Activated naive CD4-positive, alpha-beta T cell treated with anti-CD3 and anti-CD28 coated beads, Interleukin-2, amount 50 U/mL, for 24 hours (primary cell): Measurements from ENCODE around the gene ERICH6B.

Experiments
- H3K27ac Mint-ChIP-seq: one replicate; pipeline ENCODE4 v1.8.0; 2021; ENCODE audit warnings: mild to moderate bottlenecking, mixed read lengths
- H3K27me3 Mint-ChIP-seq: one replicate; pipeline ENCODE4 v1.8.0; 2021; ENCODE audit warnings: mixed read lengths
- H3K36me3 Mint-ChIP-seq: one replicate; pipeline ENCODE4 v1.8.0; 2021; ENCODE audit warnings: mixed read lengths
- H3K4me1 Mint-ChIP-seq: one replicate; pipeline ENCODE4 v1.8.0; 2021; ENCODE audit warnings: mixed read lengths
- H3K4me3 Mint-ChIP-seq: one replicate; pipeline ENCODE4 v1.8.0; 2021; ENCODE audit warnings: mild to moderate bottlenecking, mixed read lengths
- H3K9me3 Mint-ChIP-seq: one replicate; pipeline ENCODE4 v1.8.0; 2021; ENCODE audit warnings: mixed read lengths

Gene ERICH6B

DNA sequence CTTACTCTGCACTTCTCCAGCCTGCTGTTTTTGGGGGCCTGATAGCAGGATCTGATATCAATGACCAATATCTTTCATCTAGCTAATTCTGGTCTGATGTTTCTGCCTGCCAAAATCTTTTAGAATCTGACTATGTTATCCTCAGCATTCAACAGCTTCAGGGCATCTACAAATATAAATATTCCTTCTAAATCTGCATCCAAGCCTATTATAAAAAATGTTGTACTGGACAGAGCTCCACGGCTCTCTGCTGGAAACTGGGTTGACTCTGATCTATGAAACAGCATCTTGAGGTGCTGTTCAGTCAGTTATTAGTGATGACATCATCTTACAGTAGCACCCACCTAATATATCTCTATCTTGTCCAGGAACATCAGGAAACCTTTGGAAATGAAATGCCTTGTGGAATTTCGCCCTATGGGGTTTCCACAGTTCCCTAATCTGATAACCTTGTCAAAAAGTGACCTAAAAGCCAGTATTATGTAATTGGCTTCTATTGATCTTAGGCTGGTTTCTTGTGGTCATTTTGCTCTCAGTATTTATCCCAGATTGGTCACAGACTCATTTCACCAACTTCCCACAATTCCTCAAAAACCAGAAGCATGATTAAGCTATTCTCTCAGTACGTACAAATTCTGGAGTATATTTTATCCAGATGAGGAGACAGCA, 33.0 kb downstream of the ERICH6B start:
- H3K4me3 Mint-ChIP-seq: no peak overlapping the region
- H3K36me3 Mint-ChIP-seq: no peaks in the 10 kb centered on the region
- H3K9me3 Mint-ChIP-seq: no peaks in the 10 kb centered on the region
- H3K4me1 Mint-ChIP-seq: no peaks in the 10 kb centered on the region
- H3K27ac Mint-ChIP-seq: no peak overlapping the region
- peaks cover 2% of the 10 kb centered on the region for H3K27me3 Mint-ChIP-seq

DNA sequence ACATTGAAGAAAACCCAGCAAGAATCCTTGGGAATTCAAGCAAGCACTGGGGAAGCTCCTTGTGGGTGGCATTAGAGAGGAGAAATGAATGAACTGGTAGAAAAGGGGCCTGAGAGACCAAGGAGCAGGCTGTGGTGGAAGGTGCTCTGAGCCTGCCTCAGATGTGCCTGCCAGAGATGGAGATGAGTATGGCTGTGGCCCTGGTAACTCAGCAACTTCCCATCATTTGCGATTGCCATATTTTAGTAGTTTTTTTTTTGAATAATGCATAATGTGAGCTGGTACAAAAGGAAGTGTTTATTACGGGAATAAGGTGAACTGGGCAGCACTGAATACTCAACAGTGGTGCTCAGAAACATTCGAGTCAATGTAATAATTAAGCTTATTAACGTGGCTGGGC, 39.1 kb downstream of the ERICH6B start:
- no peaks in the 10 kb centered on the region for H3K36me3 Mint-ChIP-seq
- H3K4me1 Mint-ChIP-seq: no peaks in the 10 kb centered on the region
- H3K4me3 Mint-ChIP-seq: no peak overlapping the region
- H3K27me3 Mint-ChIP-seq: peaks cover 7% of the 10 kb centered on the region
- H3K27ac Mint-ChIP-seq: no peak overlapping the region
- H3K9me3 Mint-ChIP-seq: no peaks in the 10 kb centered on the region

DNA sequence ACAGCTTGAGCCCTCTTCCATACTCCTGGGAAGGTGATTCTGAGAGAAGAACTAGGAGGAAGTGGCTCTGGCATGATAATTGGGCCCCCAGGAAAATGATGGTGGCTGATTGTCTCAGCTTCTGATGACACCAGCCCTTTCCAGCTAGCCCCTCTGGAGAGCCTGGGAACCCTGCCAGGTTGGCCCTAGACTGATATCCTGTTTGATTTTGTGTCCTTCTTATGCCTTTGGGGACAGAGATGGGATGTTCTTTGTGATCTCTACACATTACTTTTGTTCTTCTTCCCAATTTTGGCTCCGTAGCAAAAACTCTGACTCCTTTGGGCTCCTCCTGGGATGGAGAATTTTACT, 39.7 kb downstream of the ERICH6B start:
- no peak overlapping the region for H3K27ac Mint-ChIP-seq
- no peaks in the 10 kb centered on the region for H3K36me3 Mint-ChIP-seq

DNA sequence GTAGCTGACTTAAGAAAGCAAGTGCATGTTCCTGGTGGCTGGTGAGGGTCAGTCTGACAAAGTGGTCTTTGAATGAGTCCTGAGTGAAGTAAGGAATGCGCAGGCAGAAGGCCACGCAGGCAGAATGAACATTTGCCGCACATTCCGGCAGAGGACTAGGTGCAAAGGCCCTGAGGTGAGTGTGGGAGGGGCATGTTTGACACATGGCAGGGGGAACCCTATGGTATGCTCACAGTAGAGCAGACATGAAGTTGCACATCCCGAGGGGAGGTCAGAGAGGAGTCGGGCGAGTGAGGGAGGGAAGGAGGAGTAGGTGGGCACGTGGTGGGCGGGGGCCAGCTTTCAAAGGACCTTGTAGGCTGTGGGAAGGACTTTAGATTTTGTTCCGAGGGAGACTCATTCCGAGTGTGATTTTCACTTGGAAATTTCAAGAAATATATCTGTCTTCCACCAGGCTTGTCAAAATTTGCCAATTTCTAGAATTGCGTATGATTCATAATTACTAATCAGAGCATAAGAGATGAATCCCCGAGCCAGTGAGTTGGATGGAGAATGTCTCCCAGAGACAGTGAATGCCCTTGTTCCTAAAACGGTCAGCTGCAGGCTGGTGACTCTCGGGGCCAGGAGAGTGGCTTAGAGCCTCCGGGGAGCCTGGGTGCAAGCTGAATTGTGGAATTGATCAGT, 40.3 kb downstream of the ERICH6B start:
- H3K4me1 Mint-ChIP-seq: no peaks in the 10 kb centered on the region
- no peak overlapping the region for H3K27ac Mint-ChIP-seq
- no peak overlapping the region for H3K4me3 Mint-ChIP-seq
- H3K27me3 Mint-ChIP-seq: peaks cover 10% of the 10 kb centered on the region
- H3K9me3 Mint-ChIP-seq: no peaks in the 10 kb centered on the region
- H3K36me3 Mint-ChIP-seq: no peaks in the 10 kb centered on the region

More for the DNA sequence above, 39.7 kb downstream of the ERICH6B start:
- H3K27me3 Mint-ChIP-seq: peaks cover 8% of the 10 kb centered on the region
- H3K4me1 Mint-ChIP-seq: no peaks in the 10 kb centered on the region
- H3K9me3 Mint-ChIP-seq: no peaks in the 10 kb centered on the region
- H3K4me3 Mint-ChIP-seq: no peak overlapping the region

DNA sequence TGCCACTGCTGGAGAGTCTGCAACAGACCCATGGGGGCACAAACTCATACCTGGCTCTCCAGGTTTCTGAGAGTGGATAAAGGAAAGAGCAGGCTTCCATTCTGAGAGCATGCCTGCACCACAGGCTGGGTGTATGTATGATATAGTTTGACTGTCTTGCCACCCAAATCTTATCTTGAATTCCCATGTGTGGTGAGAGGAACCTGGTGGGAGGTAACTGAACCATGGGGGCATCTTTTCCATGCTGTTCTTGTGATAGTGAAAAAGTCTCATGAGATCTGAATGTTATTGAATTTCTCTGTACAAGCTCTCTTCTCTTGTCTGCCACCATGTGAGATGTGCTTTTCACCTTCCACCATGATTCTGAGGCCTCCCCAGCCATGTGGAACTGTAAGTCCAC, 50.2 kb downstream of the ERICH6B start:
- Mint-ChIP-seq H3K4me1 (no peaks in the 10 kb centered on the region), H3K4me3 (no peak overlapping the region), H3K9me3 (no peaks in the 10 kb centered on the region), H3K27me3 (no peaks in the 10 kb centered on the region), H3K27ac (no peak overlapping the region), H3K36me3 (no peaks in the 10 kb centered on the region)

DNA sequence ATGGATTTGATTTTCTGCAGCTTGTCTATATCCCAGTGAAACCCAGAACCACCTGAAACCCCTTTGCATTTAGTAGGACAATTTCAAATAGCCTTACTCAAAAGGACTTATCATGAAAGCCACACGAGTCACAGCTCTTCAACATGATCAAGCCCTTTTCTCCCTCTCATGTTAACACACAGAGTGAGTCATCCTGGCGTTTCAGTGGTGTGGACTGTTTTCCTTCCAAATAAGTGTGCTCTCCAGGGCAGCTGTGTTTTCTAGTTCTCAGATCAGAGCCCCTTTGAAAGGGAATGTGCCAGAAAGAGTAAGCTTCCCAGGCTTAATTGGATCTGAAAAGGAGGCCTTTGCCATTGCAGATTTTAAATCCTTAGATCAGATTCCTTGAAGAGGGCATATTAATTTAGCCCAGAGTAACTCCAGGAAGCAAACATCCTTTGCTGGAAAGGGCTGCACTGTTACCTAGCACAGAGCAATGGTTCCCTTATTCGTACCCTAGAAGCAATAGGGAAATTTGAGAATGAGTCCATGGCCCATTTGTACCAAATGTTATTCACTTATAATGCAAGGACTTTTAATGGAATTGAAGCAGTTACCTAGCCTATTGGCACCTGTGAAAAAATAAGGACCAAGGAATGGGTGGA, 51.3 kb downstream of the ERICH6B start:
- no peak overlapping the region for H3K27ac Mint-ChIP-seq
- H3K9me3 Mint-ChIP-seq: no peaks in the 10 kb centered on the region
- H3K36me3 Mint-ChIP-seq: no peaks in the 10 kb centered on the region
- no peaks in the 10 kb centered on the region for H3K27me3 Mint-ChIP-seq
- no peaks in the 10 kb centered on the region for H3K4me1 Mint-ChIP-seq
- no peak overlapping the region for H3K4me3 Mint-ChIP-seq

DNA sequence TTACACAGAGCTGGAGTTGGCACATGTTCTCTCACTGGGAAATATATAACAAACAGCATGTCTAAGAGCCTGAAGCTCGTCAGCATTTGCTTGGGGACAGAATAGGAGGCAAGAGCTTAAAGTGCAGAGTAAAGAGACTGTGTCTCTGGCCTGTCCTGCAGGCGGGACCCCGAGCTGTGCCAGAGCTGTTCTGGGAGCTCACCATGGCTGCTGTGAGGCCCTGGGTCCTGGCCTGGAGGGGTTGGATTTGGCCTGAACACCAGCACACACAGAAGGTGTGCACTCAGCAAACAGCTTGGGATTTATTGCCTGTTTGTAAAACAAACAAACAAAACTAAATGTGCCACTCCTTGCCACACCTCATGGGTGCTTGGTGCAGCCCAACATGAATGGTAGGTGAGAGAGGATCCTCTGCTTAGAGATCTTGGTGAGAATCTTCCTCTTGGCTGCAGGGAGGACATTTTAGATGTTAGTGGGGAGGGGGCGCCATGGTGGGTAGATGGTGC, 60.9 kb downstream of the ERICH6B start:
- no peak overlapping the region for H3K27ac Mint-ChIP-seq
- H3K9me3 Mint-ChIP-seq: no peaks in the 10 kb centered on the region
- H3K4me1 Mint-ChIP-seq: no peaks in the 10 kb centered on the region
- no peaks in the 10 kb centered on the region for H3K36me3 Mint-ChIP-seq
- no peaks in the 10 kb centered on the region for H3K27me3 Mint-ChIP-seq
- H3K4me3 Mint-ChIP-seq: no peak overlapping the region

DNA sequence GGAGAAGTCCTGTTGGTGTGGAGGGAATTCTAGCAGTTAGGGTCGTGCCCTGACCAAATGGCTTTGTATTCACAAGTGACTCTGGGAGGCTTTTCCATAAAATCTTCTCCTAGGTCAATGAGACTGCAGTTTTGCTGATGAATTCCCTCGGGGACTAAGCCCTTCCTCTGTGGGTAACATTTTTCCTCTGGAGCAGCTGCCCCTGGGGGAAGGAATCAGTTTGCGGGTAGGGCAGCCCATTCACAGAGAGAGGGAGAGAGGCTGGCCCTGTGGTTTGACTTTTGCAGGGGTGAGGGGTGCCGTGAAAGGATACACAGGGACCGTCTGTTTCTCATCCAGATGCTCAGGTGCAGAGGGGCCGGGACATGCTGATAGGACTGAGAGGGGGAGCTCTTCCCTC, 67.3 kb downstream of the ERICH6B start:
- H3K9me3 Mint-ChIP-seq: no peaks in the 10 kb centered on the region
- H3K4me1 Mint-ChIP-seq: no peaks in the 10 kb centered on the region
- no peaks in the 10 kb centered on the region for H3K36me3 Mint-ChIP-seq
- H3K27me3 Mint-ChIP-seq: no peaks in the 10 kb centered on the region
- H3K27ac Mint-ChIP-seq: no peak overlapping the region
- no peak overlapping the region for H3K4me3 Mint-ChIP-seq

DNA sequence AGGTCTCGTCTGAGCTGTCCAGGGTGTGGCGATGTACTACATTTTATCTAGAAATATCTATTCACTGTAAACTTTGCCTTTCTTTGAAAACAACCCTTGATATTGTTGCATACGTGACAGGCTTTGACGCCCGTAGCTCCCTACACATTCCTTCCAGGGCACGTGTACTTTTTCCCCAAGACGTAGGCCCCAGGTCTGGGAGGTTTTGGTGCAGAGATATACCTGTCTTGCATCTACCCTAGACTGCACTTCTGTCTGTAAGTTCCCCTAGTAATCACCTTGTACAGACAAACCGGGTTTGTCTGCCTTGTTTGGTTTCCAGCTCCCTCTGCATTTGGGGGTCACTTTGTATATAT, 69.2 kb downstream of the ERICH6B start:
- Mint-ChIP-seq H3K4me1 (no peaks in the 10 kb centered on the region), H3K27me3 (no peaks in the 10 kb centered on the region), H3K9me3 (no peaks in the 10 kb centered on the region), H3K36me3 (no peaks in the 10 kb centered on the region), H3K27ac (no peak overlapping the region), H3K4me3 (no peak overlapping the region)

DNA sequence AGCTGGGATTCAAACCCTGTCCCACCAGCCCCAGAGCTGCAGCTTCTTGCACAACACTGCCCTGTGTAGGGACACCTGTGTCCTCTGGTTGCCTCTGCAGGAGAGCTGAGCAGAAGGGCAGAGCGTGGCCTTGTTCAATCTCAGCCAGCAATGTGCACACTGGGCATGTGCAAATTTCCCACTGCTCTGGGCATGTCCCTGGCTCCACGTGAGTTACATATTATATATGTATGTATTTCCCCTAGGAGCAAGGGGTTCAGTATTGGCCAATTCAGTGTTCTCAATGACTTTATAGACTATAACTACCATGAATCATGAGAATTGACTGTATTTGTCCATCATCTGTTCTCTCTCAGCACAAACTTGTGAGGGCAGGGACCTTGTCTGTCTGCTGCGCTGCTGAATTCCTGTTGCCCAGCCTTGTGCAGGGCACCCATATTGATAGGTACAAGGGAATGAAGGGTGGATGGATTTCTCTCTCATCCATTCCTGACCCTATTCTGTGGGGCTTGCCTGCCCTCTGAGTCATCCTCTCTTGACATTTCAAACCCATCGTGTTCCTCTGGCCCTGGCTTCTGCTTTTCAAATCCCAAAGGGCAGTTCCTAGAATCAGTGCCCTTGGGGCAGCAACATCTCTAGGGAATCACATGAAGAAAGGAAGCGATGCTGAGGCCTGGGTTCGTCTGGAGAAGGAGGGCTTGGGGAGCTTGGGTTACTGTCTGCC, 69.7 kb downstream of the ERICH6B start:
- no peak overlapping the region for H3K27ac Mint-ChIP-seq
- H3K27me3 Mint-ChIP-seq: no peaks in the 10 kb centered on the region
- no peaks in the 10 kb centered on the region for H3K4me1 Mint-ChIP-seq
- no peak overlapping the region for H3K4me3 Mint-ChIP-seq
- H3K36me3 Mint-ChIP-seq: no peaks in the 10 kb centered on the region
- H3K9me3 Mint-ChIP-seq: no peaks in the 10 kb centered on the region

DNA sequence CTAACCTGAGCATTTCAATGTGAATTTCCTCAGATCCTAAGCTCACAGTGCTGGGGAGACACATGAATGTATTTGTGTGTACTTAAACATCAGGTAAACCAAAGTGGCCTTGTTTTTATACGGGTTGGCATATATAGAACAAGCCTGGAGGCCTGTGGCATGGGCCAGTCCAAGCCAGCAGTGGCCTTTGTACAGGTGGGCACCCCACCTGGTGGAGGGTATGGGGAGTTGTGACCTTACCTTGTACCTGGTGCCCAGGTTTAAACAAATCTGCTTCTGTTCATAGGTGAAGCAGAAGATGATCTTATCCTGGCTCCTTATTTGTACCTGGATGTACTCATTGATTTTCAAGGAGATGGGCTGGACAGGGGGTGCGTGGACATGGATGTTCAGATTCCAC, 71.0 kb downstream of the ERICH6B start:
- Mint-ChIP-seq H3K36me3 (no peaks in the 10 kb centered on the region), H3K27ac (no peak overlapping the region), H3K9me3 (no peaks in the 10 kb centered on the region), H3K4me1 (no peaks in the 10 kb centered on the region), H3K4me3 (no peak overlapping the region), H3K27me3 (no peaks in the 10 kb centered on the region)

DNA sequence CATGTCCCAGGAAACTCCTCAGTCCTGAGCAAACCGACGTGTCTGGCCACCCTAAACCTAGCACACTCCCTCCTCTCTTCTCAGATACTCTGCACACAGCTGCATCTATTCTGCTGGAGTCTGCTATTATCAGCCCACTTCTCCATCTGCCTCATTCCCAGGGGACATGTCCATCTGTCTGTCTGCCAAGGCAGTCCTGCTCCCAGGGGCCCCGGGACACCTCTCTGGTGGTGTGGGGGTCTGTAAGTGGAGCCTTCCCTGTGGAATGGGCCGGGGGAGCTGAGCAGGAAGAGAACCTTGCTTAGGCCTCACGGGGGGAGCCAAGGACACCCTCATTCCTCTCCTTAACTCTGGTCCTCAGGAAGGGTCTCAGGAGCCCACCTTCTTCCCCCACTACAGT, 72.7 kb downstream of the ERICH6B start:
- Mint-ChIP-seq H3K4me1 (no peaks in the 10 kb centered on the region), H3K27ac (no peak overlapping the region), H3K9me3 (no peaks in the 10 kb centered on the region), H3K36me3 (no peaks in the 10 kb centered on the region), H3K27me3 (no peaks in the 10 kb centered on the region), H3K4me3 (no peak overlapping the region)

DNA sequence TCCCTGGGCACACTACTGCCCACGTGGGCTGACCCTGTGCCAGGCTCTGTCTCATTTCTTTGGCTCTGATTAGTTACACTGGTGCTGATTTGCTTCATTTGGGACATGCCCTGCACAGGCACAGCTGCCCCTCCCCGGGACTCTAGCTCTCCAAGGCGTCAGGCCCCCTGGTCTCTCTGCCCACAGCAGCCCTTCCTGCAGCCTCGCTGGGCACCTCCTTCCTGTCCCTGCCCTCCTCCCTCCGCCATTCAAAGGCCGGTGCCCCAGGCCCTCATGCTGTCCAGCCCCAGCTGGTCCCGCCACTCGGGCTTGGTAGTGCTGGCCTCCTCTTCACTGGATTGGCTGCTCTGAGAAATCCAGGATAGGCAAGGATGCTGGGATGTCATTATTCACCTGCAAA, 73.1 kb downstream of the ERICH6B start:
- Mint-ChIP-seq H3K27ac (no peak overlapping the region), H3K36me3 (no peaks in the 10 kb centered on the region), H3K27me3 (no peaks in the 10 kb centered on the region), H3K4me1 (no peaks in the 10 kb centered on the region), H3K4me3 (no peak overlapping the region), H3K9me3 (no peaks in the 10 kb centered on the region)

DNA sequence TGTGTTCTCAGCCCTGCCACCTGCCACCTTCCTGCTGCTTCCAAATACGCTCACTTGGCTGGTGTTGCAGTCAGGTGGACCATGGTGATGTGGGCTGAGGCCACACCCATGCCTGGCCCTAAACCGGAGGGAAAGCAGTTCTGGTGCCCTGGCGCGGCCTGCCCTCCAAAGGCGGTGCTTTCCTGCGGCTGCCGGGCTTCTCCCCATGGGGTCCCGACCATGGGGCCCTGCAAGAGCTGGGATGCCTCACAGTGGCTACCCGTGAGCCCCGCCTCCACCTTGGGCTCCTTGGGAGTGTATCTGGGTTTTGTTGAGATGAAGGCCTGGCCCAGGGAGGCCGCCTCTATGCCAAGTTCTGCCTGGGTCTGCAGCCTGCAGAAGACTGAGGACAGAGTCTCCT, 73.7 kb downstream of the ERICH6B start:
- H3K4me3 Mint-ChIP-seq: no peak overlapping the region
- no peaks in the 10 kb centered on the region for H3K9me3 Mint-ChIP-seq
- no peaks in the 10 kb centered on the region for H3K27me3 Mint-ChIP-seq
- H3K27ac Mint-ChIP-seq: no peak overlapping the region
- H3K4me1 Mint-ChIP-seq: no peaks in the 10 kb centered on the region
- H3K36me3 Mint-ChIP-seq: peaks cover 1% of the 10 kb centered on the region

DNA sequence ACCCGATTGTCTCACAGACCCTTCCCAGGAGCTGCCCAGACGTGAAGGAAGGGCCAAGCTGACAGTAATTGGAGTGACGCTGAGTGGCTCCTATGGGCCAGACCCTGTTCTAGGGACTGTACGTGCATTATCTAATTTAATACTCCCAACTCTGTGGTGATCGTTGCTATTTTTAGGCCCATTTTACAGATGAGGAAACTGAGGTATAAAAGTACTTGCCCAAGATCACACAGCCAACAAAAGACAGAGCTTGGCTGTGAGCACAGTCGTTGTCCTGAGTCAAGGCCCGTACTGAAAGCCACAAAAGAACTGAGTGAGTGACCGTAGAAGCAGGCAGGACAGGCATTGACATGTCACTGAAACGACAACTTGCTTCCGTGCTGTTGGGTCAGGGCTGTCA, 74.7 kb downstream of the ERICH6B start:
- Mint-ChIP-seq H3K36me3 (peaks cover 4% of the 10 kb centered on the region), H3K27ac (no peak overlapping the region), H3K4me3 (no peak overlapping the region), H3K4me1 (no peaks in the 10 kb centered on the region), H3K27me3 (no peaks in the 10 kb centered on the region), H3K9me3 (no peaks in the 10 kb centered on the region)

DNA sequence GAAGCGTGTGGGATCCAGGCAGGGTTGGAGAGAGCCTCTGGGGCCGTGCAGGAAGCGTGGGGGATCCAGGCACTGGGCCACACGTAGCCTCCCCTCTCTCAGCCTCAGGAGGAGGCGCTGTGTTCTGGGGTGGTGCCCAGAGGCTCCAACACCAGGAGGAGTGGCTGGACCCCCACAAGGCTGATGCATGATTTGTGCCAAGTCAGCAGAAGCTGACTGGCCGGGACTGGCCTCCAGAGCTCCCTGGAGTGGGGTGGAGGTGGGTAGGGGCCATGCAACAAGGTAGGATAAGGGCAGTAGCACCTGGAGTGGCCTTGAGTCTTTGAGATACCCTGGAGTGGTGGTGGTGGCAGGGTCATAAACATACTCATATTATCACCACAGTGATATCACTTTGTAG, 75.3 kb downstream of the ERICH6B start:
- no peaks in the 10 kb centered on the region for H3K9me3 Mint-ChIP-seq
- H3K36me3 Mint-ChIP-seq: peaks cover 4% of the 10 kb centered on the region
- H3K4me3 Mint-ChIP-seq: no peak overlapping the region
- H3K4me1 Mint-ChIP-seq: no peaks in the 10 kb centered on the region
- no peak overlapping the region for H3K27ac Mint-ChIP-seq
- H3K27me3 Mint-ChIP-seq: no peaks in the 10 kb centered on the region
